ENCODE data around the gene RNASE4. TPM values are rescaled to one million over a fixed set of nuclear protein-coding genes. Genes with fewer than 3 reads are reported as not detected.
A peak's percentile ranks its signal among the peaks of the same experiment; 100 is the strongest.
"Not testable (repeated sequence)": the region's sequence is repeated elsewhere in the genome, so short reads cannot be mapped to it uniquely, and the experiment has no call there.

RNASE4 gene
- total RNA-seq, 6 donors from 2014 or later: 14.7 to 108 (median 26.7) TPM

DNA sequence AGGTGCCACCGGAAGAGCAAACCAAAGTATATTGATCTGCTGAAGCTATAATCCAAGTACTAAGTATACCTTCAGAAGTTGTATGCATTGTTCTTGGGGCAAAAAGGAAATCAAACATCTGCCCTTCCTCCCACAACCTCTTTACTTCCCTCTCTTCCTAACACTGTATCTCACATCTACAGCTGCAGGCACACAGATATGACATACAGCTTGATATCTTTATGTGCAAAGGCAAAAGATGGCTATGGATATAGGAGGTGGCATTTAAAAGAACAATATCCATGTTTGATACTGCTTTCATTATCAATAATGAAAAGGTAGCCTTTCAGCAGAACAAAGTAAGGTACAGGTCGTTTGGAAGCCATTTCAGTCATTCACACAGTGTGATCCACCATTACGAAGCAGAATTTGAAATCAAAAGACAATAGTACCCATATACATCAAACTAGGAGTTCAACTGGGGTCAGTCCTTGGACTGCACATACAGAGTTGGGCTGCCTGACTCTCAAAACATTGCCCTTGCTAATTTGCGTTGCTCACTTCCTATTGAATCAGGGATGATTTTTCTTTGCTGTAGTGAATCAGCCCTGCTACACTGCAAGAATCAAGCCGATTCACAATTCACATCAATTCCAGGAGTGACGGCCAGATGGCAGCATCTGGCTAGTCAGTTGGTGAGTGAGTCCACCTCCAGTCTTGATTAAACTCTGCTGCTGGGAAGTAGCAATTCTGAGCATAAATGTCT lies 13.1 kb downstream of the RNASE4 start:
- no peak overlapping the region for H3K4me3 ChIP-seq
- ATAC-seq (ENCODE audit: low FRiP score in 2 of 2) (peak; percentile 75 to 89), DNase-seq (peak in 1 of 2 donors; percentile 82)
- peaks cover 6 to 15% (median 8%) of the 10 kb centered on the region in 4 donors for H3K4me1 ChIP-seq
- TF ChIP-seq, protein P1, sequence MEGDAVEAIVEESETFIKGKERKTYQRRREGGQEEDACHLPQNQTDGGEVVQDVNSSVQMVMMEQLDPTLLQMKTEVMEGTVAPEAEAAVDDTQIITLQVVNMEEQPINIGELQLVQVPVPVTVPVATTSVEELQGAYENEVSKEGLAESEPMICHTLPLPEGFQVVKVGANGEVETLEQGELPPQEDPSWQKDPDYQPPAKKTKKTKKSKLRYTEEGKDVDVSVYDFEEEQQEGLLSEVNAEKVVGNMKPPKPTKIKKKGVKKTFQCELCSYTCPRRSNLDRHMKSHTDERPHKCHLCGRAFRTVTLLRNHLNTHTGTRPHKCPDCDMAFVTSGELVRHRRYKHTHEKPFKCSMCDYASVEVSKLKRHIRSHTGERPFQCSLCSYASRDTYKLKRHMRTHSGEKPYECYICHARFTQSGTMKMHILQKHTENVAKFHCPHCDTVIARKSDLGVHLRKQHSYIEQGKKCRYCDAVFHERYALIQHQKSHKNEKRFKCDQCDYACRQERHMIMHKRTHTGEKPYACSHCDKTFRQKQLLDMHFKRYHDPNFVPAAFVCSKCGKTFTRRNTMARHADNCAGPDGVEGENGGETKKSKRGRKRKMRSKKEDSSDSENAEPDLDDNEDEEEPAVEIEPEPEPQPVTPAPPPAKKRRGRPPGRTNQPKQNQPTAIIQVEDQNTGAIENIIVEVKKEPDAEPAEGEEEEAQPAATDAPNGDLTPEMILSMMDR (IDR thresholded peaks at IDR 0.05): peak; percentile 68 to 88 (median 82)
- no peak for TF ChIP-seq POLR2A (IDR thresholded peaks at IDR 0.05)
- no peak for TF ChIP-seq EP300 (IDR thresholded peaks at IDR 0.05)
- TF ChIP-seq POLR2AphosphoS5 (IDR thresholded peaks at IDR 0.05): no peak
- peaks cover 0 to 29% (median 0%) of the 10 kb centered on the region in 4 donors for H3K36me3 ChIP-seq
- no peak overlapping the region for H3K27ac ChIP-seq
- WGBS, 2 donors: 33% methylated on average over 6 of the region's 6 CpGs
- H3K9me3 ChIP-seq: no peaks in the 10 kb centered on the region
- H3K27me3 ChIP-seq: no peaks in the 10 kb centered on the region

DNA sequence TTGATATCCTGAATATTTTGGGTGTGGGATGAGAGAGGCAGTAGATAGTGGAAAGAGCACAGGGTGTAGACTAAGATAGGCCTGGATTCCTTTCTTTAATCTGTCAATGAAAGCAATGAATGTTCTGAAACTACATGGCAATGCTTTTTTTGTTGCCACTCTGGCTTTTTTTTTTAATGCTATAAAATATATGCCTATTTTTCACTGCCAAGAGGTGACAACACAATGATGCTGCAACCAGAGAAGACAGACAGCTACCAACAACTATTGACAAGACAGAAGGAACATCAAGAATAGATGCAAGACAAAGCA lies 13.6 kb downstream of the RNASE4 start:
- Histone ChIP-seq H3K27ac (no peak overlapping the region), H3K27me3 (no peaks in the 10 kb centered on the region)
- TF ChIP-seq EP300 (IDR thresholded peaks at IDR 0.05) (no peak), POLR2A (IDR thresholded peaks at IDR 0.05) (no peak), POLR2AphosphoS5 (IDR thresholded peaks at IDR 0.05) (no peak)
- TF ChIP-seq, protein P1 (IDR thresholded peaks at IDR 0.05): no peak

DNA sequence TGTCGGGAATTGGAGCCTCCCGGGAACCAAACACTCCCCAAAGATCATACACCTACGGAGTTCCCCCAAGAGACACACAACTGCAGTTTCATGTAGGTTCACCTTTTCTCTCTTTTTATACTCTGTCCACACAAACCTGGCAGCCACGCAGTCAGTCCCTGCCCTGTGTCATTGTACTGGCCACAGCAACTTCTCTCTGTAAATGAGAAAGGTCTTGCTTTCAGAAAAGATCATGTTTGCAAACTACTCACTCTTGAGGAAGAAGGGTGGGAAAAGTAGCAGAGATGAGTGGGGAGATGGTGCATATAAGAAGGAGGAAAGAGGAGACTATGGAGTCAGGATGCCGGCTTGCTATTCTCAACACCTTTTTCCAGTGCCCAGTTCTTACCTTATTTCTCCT lies 14.6 kb downstream of the RNASE4 start:
- ATAC-seq (ENCODE audit: low FRiP score in 2 of 2) (no peak), DNase-seq (no peak)
- Histone ChIP-seq H3K27ac (peak overlapping the region in 1 of 4 donors; percentile 14), H3K4me3 (no peak overlapping the region), H3K9me3 (no peaks in the 10 kb centered on the region), H3K4me1 (peaks cover 6 to 15% (median 8%) of the 10 kb centered on the region in 4 donors), H3K27me3 (no peaks in the 10 kb centered on the region), H3K36me3 (peaks cover 0 to 25% (median 0%) of the 10 kb centered on the region in 4 donors)
- WGBS, 2 donors: 82 to 85% methylated on average over 5 of the region's 5 CpGs
- no peak for TF ChIP-seq POLR2AphosphoS5 (IDR thresholded peaks at IDR 0.05)
- TF ChIP-seq EP300 (IDR thresholded peaks at IDR 0.05): no peak
- TF ChIP-seq POLR2A (IDR thresholded peaks at IDR 0.05): no peak
- TF ChIP-seq, protein P1 (IDR thresholded peaks at IDR 0.05): no peak

More for the DNA sequence above, 13.6 kb downstream of the RNASE4 start:
- Histone ChIP-seq H3K4me3 (no peak overlapping the region), H3K4me1 (peaks cover 6 to 15% (median 8%) of the 10 kb centered on the region in 4 donors), H3K9me3 (no peaks in the 10 kb centered on the region), H3K36me3 (peaks cover 0 to 29% (median 0%) of the 10 kb centered on the region in 4 donors)
- DNase-seq (no peak), ATAC-seq (ENCODE audit: low FRiP score in 2 of 2) (no peak)

DNA sequence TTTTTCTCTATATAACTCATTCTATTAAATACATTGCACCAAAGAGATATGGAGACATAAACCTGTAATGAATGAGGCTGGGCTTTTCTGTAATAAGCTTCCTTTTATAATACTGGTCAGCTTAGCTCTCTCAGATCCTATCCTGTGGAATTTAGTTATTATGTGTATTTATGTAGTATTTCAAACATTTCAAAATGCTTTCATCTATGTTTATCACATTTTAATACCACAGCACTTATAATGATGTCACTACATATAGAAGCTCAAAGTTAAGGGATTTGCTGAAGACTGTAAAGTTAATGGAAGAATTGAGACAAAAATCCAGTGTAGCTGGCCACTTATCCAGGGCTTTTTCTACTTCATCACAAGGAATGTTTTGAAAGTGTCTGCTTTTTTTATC lies 15.6 kb downstream of the RNASE4 start:
- Histone ChIP-seq H3K4me1 (peaks cover 6 to 15% (median 8%) of the 10 kb centered on the region in 4 donors), H3K9me3 (no peaks in the 10 kb centered on the region), H3K27ac (no peak overlapping the region), H3K4me3 (no peak overlapping the region), H3K27me3 (no peaks in the 10 kb centered on the region), H3K36me3 (peaks cover 0 to 16% (median 0%) of the 10 kb centered on the region in 4 donors)
- ATAC-seq (ENCODE audit: low FRiP score in 2 of 2): no peak
- TF ChIP-seq, protein P1 (IDR thresholded peaks at IDR 0.05): no peak
- TF ChIP-seq POLR2A (IDR thresholded peaks at IDR 0.05): no peak
- TF ChIP-seq POLR2AphosphoS5 (IDR thresholded peaks at IDR 0.05): no peak
- no peak for TF ChIP-seq EP300 (IDR thresholded peaks at IDR 0.05)
- DNase-seq: no peak

DNA sequence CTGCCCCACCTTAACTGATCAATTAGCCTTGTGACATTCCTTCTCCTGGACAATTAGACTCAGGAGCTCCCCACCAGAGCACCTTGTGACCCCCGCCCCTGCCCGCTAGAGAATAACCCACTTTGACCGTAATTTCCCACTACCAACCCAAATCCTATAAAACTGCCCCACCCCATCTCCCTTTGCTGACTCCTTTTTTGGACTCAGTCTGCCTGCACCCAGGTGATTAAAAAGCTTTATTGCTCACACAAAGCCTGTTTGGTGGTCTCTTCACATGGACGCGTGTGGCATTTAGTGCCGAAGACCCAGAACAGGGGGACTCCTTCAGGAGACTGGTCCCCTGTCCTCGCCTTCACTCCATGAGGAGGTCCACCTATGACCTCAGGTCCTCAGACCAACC lies 16.6 kb downstream of the RNASE4 start:
- ATAC-seq (ENCODE audit: low FRiP score in 2 of 2); H3K4me3 ChIP-seq; DNase-seq; H3K27me3 ChIP-seq; H3K9me3 ChIP-seq; H3K27ac ChIP-seq; H3K36me3 ChIP-seq: not testable (repeated sequence)
- 94 to 96% methylated on average over 7 of the region's 7 CpGs for WGBS, 2 donors
- peaks cover 6 to 15% (median 8%) of the 10 kb centered on the region in 4 donors for H3K4me1 ChIP-seq

Data from upper lobe of left lung (tissue), 6 donors.